ENCODE measurements around the gene HELQ.

GRCh38 chr4:83372931-83373330 is 82.7 kb downstream of the HELQ start:
- TF ChIP-seq, protein P1, sequence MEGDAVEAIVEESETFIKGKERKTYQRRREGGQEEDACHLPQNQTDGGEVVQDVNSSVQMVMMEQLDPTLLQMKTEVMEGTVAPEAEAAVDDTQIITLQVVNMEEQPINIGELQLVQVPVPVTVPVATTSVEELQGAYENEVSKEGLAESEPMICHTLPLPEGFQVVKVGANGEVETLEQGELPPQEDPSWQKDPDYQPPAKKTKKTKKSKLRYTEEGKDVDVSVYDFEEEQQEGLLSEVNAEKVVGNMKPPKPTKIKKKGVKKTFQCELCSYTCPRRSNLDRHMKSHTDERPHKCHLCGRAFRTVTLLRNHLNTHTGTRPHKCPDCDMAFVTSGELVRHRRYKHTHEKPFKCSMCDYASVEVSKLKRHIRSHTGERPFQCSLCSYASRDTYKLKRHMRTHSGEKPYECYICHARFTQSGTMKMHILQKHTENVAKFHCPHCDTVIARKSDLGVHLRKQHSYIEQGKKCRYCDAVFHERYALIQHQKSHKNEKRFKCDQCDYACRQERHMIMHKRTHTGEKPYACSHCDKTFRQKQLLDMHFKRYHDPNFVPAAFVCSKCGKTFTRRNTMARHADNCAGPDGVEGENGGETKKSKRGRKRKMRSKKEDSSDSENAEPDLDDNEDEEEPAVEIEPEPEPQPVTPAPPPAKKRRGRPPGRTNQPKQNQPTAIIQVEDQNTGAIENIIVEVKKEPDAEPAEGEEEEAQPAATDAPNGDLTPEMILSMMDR (IDR thresholded peaks at IDR 0.05) = no peak
- TF ChIP-seq EP300 (IDR thresholded peaks at IDR 0.05) = no peak
- TF ChIP-seq POLR2A (IDR thresholded peaks at IDR 0.05) = no peak

Measured in tibial nerve (tissue), 4 donors.